Karpas-422 (cell line): ENCODE data around the gene TLX1. TPM values are rescaled to one million over a fixed set of nuclear protein-coding genes. Genes with fewer than 3 reads are reported as not detected.

Source experiments
- DNase-seq: peaks from one replicate; pipeline ENCODE4 v3.0.0-alpha.2; 2015
- H2AFZ ChIP-seq: fragments of 200-600 bp; sonication (generic); 2 replicates; pipeline ENCODE4 v1.6.1; 2014; ENCODE audit warnings: antibody characterized with exemption, low read length, mixed read lengths
- H3K27ac ChIP-seq: fragments of 200-600 bp; sonication (generic); 2 replicates; pipeline ENCODE4 v1.5.1; 2014; ENCODE audit warnings: mild to moderate bottlenecking, low read length, moderate library complexity
- H3K27me3 ChIP-seq: fragments of 200-600 bp; sonication (generic); 2 replicates; pipeline ENCODE4 v1.6.1; 2014; ENCODE audit warnings: low read length, mixed read lengths
- H3K36me3 ChIP-seq: fragments of 200-600 bp; sonication (generic); 2 replicates; pipeline ENCODE4 v1.6.1; 2014; ENCODE audit warnings: low read length, mixed read lengths; ENCODE audit not compliant: insufficient read depth
- H3K4me1 ChIP-seq: fragments of 200-600 bp; sonication (generic); 2 replicates; pipeline ENCODE4 v1.6.1; 2014; ENCODE audit warnings: mild to moderate bottlenecking, low read length, mixed read lengths
- H3K4me2 ChIP-seq: fragments of 200-600 bp; sonication (generic); 2 replicates; pipeline ENCODE4 v1.6.1; 2014; ENCODE audit warnings: low read length, low read depth, mild to moderate bottlenecking; ENCODE audit not compliant: poor library complexity, severe bottlenecking
- H3K4me3 ChIP-seq: fragments of 200-600 bp; sonication (generic); 2 replicates; pipeline ENCODE4 v1.5.1; 2014; ENCODE audit warnings: mild to moderate bottlenecking, antibody characterized with exemption, low read length, mixed read lengths
- H3K79me2 ChIP-seq: fragments of 200-600 bp; sonication (generic); 2 replicates; pipeline ENCODE4 v1.6.1; 2014; ENCODE audit warnings: mild to moderate bottlenecking, low read length, mixed read lengths
- H3K9ac ChIP-seq: fragments of 200-600 bp; sonication (generic); 2 replicates; pipeline ENCODE4 v1.6.0; 2014; ENCODE audit warnings: low read length
- H3K9me2 ChIP-seq: fragments of 200-600 bp; sonication (generic), shearing (Covaris generic); replicated peaks from 2 replicates; pipeline ENCODE4 v1.6.0; 2014; ENCODE audit warnings: mild to moderate bottlenecking, low read length, moderate library complexity; ENCODE audit not compliant: insufficient read depth
- H3K9me3 ChIP-seq: fragments of 300-700, 200-600 bp; sonication (generic); 2 replicates; pipeline ENCODE4 v1.6.1; 2014; ENCODE audit warnings: low read length, mixed read lengths
- H4K20me1 ChIP-seq: fragments of 200-600 bp; sonication (generic); 2 replicates; pipeline ENCODE4 v1.6.1; 2014; ENCODE audit warnings: mild to moderate bottlenecking, antibody characterized with exemption, low read length, low read depth; ENCODE audit not compliant: insufficient read depth
- total RNA-seq: library from RNA; depleted of rRNA; stranded (reverse); fragments of >200 nt; shearing (Covaris generic); gene quantifications from 2 replicates; pipeline ENCODE4 v1.2.3, GENCODE V29; 2014; ENCODE audit warnings: low replicate concordance; rRNA removed

TLX1 gene
- total RNA-seq, result not detected in 2 replicates

GRCh38 chr10:101130984-101131961, at the start of gene TLX1:
Gene TLX1, plus strand, starts transcription at chr10:101131300. Its CDS starts 242 bp downstream, at chr10:101131542.
- H3K9me2 ChIP-seq, result no peaks in the 10 kb centered on the region
- H2AFZ ChIP-seq, result no peak within 1 kb of the TSS
- no peak within 1 kb of the TSS for H3K9ac ChIP-seq
- H3K9me3 ChIP-seq, result no peaks in the 10 kb centered on the region
- H3K36me3 ChIP-seq, result no peaks in the 10 kb centered on the region
- no peaks in the 10 kb centered on the region for H4K20me1 ChIP-seq
- no peaks in the 10 kb centered on the region for H3K4me1 ChIP-seq
- H3K27me3 ChIP-seq, result no peaks in the 10 kb centered on the region
- H3K4me3 ChIP-seq, result no peak within 1 kb of the TSS
- H3K79me2 ChIP-seq, result no peaks in the 10 kb centered on the region
- no peak for DNase-seq
- no peak within 1 kb of the TSS for H3K4me2 ChIP-seq
- H3K27ac ChIP-seq, result no peak within 1 kb of the TSS

GRCh38 chr10:101085846-101086245, 45.3 kb upstream of the TLX1 start:
- Histone ChIP-seq H3K4me1 (no peaks in the 10 kb centered on the region), H2AFZ (no peak overlapping the region), H3K4me3 (no peak overlapping the region), H3K27ac (no peak overlapping the region), H3K79me2 (no peaks in the 10 kb centered on the region), H3K36me3 (no peaks in the 10 kb centered on the region), H3K9me3 (no peaks in the 10 kb centered on the region), H3K4me2 (no peak overlapping the region), H3K9ac (no peak overlapping the region), H4K20me1 (no peaks in the 10 kb centered on the region), H3K27me3 (no peaks in the 10 kb centered on the region), H3K9me2 (no peaks in the 10 kb centered on the region)
- DNase-seq, result no peak

GRCh38 chr10:101087376-101087775, 43.7 kb upstream of the TLX1 start:
- Histone ChIP-seq H3K27me3 (no peaks in the 10 kb centered on the region), H3K9me3 (no peaks in the 10 kb centered on the region)

GRCh38 chr10:101087965-101088364, 43.1 kb upstream of the TLX1 start:
- no peak overlapping the region for H3K4me2 ChIP-seq
- H3K9ac ChIP-seq, result no peak overlapping the region
- H3K27ac ChIP-seq, result no peak overlapping the region
- H3K79me2 ChIP-seq, result no peaks in the 10 kb centered on the region
- no peaks in the 10 kb centered on the region for H3K36me3 ChIP-seq
- H3K27me3 ChIP-seq, result no peaks in the 10 kb centered on the region
- DNase-seq, result no peak
- H4K20me1 ChIP-seq, result no peaks in the 10 kb centered on the region
- no peaks in the 10 kb centered on the region for H3K9me3 ChIP-seq
- H3K9me2 ChIP-seq, result no peaks in the 10 kb centered on the region
- H3K4me1 ChIP-seq, result no peaks in the 10 kb centered on the region
- no peak overlapping the region for H2AFZ ChIP-seq
- H3K4me3 ChIP-seq, result no peak overlapping the region

More at GRCh38 chr10:101087376-101087775, 43.7 kb upstream of the TLX1 start:
- no peak for DNase-seq
- no peak overlapping the region for H3K4me3 ChIP-seq
- H3K36me3 ChIP-seq, result no peaks in the 10 kb centered on the region
- H3K4me2 ChIP-seq, result no peak overlapping the region
- H3K79me2 ChIP-seq, result no peaks in the 10 kb centered on the region
- no peak overlapping the region for H3K27ac ChIP-seq
- no peaks in the 10 kb centered on the region for H4K20me1 ChIP-seq
- H2AFZ ChIP-seq, result no peak overlapping the region
- H3K9me2 ChIP-seq, result no peaks in the 10 kb centered on the region
- no peak overlapping the region for H3K9ac ChIP-seq
- H3K4me1 ChIP-seq, result no peaks in the 10 kb centered on the region

- Histone ChIP-seq H3K4me1 (no peaks in the 10 kb centered on the region), H3K79me2 (no peaks in the 10 kb centered on the region), H3K4me3 (no peak overlapping the region), H4K20me1 (no peaks in the 10 kb centered on the region), H3K27me3 (no peaks in the 10 kb centered on the region), H2AFZ (no peak overlapping the region), H3K9ac (no peak overlapping the region), H3K36me3 (no peaks in the 10 kb centered on the region), H3K9me3 (no peaks in the 10 kb centered on the region), H3K4me2 (no peak overlapping the region), H3K27ac (no peak overlapping the region), H3K9me2 (no peaks in the 10 kb centered on the region)
- DNase-seq, result no peak
Measured at GRCh38 chr10:101089520-101090299, 41.4 kb upstream of the TLX1 start.

- Histone ChIP-seq H3K9me2 (no peaks in the 10 kb centered on the region), H3K27me3 (no peaks in the 10 kb centered on the region), H3K4me3 (no peak overlapping the region), H3K79me2 (no peaks in the 10 kb centered on the region), H3K36me3 (no peaks in the 10 kb centered on the region), H3K9ac (no peak overlapping the region), H3K9me3 (no peaks in the 10 kb centered on the region), H2AFZ (no peak overlapping the region), H4K20me1 (no peaks in the 10 kb centered on the region), H3K27ac (no peak overlapping the region), H3K4me2 (no peak overlapping the region), H3K4me1 (peaks cover 5% of the 10 kb centered on the region)
- no peak for DNase-seq
Measured at GRCh38 chr10:101090597-101090996, 40.5 kb upstream of the TLX1 start.

GRCh38 chr10:101091546-101092290, 39.4 kb upstream of the TLX1 start:
- no peaks in the 10 kb centered on the region for H3K79me2 ChIP-seq
- H3K4me3 ChIP-seq, result no peak overlapping the region
- H3K27me3 ChIP-seq, result no peaks in the 10 kb centered on the region
- no peaks in the 10 kb centered on the region for H4K20me1 ChIP-seq
- no peak overlapping the region for H2AFZ ChIP-seq
- H3K9me3 ChIP-seq, result no peaks in the 10 kb centered on the region
- no peak overlapping the region for H3K27ac ChIP-seq
- H3K9ac ChIP-seq, result no peak overlapping the region
- H3K36me3 ChIP-seq, result no peaks in the 10 kb centered on the region
- H3K4me2 ChIP-seq, result no peak overlapping the region
- H3K4me1 ChIP-seq, result peaks cover 12% of the 10 kb centered on the region
- no peak for DNase-seq
- H3K9me2 ChIP-seq, result no peaks in the 10 kb centered on the region
